Inflammatory macrophage treated with lipopolysaccharide for 4 hours (primary cell): ENCODE measurements around the gene IFIT2.
"Not testable (repeated sequence)": the region's sequence is repeated elsewhere in the genome, so short reads cannot be mapped to it uniquely, and the experiment has no call there.

ENCODE experiments used
- DNase-seq: peaks from one replicate; pipeline ENCODE4 v3.0.0-alpha.2; 2020

Gene IFIT2

DNA sequence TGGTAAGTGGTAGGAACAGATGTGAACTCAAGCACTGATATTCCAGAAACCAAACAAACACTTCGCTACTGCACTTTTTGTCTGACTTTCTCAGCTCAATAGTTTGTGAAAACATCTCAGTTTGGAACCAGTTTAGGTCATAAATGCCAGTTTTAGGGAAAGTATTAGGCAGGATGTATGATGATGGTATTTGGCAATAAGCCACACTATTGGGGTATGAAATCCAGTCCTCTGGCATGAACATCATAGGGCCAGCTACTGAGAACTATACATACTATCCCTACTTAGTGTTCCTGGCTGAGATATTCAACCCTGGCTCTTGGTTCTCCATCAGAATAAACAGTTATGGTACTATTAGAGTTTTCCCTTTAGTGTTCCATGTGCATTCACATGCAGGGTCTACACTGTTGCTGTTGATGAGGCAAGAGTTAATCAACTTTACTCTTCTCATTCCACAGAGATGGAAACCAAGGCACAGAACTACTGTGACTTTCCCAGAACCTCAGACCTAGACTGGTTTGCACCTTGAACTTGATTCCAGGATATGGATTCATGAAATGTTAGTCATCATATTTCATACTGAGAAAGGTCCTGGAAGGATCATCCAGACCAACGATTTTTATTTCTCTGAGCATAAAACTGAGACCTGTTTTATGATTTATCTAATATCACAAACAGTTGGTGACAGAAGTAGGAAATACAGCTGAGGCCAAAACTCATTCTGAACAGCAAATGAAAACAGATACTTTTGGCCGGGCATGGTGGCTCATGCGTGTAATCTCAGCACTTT lies 20.0 kb upstream of the IFIT2 start:
- no peak for DNase-seq

DNA sequence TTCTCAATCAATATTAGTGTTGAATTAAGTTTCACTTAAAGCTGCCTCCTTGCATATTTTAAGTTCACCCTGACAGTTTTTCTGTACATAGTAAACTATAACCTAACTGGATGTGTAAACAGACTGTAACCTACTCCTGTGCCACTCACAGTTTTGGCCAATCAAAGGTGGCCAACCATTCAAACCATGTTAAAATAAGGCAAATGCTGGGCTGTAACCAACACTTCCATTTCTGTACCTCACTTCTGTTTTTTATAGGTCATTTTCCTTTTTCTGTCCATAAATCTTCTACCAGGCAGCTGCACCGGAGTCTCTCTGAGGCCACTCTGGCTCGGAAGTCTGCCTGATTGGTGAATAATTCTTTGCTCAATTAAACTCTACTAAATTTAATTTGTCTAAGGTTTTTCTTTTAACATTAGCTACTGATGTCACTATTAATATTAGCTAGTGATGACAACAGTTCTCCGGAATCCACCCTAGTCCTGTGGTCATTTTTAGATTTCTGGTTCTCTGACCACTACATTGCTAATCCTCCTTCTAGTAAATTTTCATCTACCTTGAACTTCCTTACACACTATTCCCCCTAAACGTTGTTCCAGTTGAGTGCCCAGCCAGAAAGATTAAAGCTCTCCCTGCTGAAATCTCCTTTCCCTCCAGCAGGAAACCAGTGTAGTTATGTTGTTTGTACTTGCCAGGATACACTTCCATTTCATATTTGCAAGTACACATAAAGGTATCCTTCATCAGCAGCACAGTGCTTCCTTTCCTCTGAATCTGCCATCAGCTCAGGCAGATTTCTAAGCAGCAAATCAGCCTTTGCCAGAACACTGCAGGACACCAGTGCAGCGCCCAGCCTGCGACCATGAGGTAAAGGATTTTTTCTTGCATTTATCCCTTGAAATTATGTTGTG lies 18.6 kb upstream of the IFIT2 start:
- DNase-seq = peak; percentile 51

DNA sequence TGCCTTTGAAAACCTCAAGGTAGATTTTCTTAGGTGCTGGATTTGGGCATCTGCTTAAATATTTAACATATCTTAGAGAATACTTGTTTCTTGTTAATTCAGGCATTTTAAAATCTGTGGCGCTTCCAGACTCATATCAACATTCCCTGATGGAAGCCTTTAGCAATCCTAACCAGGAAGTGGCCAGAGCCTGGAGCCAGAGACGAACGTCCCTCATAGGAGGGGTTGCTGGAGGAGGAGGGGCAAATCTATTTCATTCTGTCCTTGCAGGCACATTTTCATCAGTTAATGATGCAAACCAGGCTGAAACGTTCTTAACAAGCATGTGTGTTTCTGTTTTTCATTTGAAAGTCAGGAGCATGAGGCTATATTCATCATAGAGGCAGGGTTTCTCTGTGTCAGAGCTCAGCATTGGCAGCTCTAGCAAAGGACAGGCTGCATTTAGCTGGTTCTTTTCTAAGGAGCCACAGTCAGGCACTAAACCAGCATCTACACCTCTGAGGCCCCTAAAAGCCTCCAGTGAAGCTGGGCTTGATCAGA lies 17.8 kb upstream of the IFIT2 start:
- DNase-seq = no peak

DNA sequence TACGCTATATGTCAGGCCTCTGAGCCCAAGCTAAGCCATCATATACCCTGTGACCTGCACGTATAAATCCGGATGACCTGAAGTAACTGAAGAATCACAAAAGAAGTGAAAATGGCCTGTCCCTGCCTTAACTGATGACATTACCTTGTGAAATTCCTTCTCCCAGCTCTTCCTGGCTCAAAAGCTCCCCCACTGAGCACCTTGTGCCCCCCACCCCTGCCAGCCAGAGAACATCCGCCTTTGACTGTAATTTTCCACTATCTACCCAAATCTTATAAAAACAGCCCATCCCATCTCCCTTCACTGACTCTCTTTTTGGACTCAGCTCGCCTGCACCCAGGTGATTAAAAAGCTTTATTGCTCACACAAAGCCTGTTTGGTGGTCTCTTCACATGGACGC lies 17.1 kb upstream of the IFIT2 start:
- DNase-seq = not testable (repeated sequence)

DNA sequence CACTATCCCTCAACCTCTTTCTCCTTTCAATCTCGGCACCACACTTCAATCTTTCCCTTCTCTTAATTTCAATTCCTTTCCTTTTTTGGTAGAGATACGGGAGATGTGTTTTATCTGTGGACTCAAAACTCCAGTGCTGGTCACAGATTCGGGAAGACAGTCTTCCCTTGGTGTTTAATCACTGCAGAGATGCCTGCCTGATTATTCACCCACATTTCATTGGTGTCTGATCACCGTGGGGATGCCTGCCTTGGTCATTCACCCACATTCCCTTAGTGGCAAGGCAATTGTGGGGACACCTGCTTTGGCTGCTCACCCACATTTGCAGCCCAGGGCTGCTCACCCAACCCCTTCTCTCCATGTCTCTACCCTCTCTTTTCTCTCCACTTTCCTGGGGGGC lies 16.5 kb upstream of the IFIT2 start:
- DNase-seq = not testable (repeated sequence)

DNA sequence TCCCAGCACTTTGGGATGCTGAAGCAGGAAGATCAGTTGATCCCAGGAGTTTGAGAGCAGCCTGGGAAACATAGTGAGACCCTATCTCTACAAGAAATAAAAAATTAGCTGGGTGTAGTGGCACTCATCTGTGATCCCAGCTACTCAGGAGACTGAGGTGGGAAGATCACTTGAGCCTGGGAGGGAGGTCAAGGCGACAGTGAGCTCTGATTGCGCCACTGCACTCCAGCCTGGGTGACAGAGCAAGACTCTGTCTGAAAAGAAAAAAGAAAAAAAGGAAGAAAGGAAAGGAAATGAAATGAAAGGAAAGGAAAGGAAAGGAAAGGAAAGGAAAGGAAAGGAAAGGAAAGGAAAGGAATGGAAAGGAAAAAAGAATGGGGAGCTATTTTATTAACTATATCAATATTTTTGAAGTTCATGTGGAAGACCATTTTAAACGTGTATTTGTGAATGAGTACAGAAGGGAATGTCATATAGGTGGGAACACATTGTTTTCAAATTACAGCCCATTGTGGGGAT lies 7.1 kb upstream of the IFIT2 start:
- peak; percentile 54 for DNase-seq

DNA sequence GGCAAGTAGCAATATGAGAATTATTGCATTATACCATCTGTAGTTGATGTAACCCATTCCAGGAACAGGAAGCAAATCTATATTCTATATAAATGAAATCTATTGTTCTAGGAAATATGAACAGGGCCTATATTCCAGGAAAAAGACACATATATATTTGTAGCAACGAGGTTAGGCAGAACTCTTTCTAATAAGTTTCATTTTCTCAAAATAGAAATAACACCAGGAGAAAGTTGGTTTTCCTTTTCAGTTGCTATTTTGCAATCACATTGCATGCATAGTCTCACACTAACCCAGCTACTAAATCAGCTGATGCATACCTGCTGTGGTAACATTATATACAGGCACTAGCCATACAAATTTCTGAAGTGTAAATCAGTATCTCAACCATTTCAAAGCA lies 6.2 kb upstream of the IFIT2 start:
- peak; percentile 94 for DNase-seq

DNA sequence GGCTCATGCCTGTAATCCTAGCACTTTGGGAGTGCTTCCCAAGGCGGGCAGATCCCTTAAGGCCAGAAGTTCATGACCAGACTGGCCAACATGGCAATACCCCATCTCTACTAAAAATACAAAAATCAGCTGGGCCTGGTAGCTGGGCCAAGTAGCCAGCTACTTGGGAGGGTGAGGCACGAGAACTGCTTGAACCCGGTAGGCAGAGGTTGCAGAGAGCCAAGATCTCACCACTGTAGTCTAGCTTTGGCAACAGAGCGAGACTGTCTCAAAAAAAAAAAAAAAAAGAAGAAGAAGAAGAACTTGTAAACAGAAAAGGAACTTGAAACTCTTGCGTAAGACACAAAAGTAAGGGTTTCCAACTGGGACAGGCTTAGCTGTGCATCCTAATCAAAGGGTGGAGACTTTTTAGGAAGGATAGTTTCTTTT lies 5.6 kb upstream of the IFIT2 start:
- peak; percentile 97 for DNase-seq

DNA sequence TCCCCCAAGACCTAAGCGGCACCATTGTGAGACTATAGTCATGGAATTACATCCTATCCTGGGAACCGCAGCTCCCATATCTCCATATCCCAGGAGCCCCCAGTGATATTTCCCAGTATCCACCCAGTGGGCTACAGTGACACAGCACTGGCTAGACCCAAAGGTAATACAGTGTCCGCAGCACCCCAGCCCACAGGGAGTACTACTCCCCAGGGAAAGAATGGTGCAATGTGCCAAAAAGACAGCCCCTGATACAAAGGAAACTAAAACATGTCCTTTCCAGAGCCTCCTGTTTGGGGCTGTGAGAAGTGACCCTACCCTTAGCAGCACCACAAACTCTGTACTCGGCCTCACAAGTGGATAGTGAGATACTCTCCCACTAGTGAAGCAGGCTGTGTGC lies 4.5 kb upstream of the IFIT2 start:
- DNase-seq = no peak

DNA sequence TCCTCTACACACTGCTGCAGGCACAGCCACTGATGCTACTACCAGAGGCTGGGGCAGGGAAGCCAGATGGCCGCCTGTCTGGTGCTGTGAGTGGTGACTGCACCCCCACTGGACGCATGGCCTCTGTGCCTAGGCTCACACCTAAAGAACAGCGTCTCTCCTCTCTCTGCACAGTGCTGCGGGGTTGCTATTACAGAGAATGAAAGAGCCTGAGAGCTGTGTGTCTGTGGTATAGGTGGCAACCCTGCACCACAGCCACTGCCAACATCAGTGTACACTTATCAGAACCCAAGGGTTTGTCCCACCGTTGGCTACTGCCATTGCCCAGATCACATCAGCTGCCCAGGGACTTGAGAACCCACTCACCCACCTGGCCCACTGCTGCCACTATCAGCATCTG lies 4.1 kb upstream of the IFIT2 start:
- no peak for DNase-seq

DNA sequence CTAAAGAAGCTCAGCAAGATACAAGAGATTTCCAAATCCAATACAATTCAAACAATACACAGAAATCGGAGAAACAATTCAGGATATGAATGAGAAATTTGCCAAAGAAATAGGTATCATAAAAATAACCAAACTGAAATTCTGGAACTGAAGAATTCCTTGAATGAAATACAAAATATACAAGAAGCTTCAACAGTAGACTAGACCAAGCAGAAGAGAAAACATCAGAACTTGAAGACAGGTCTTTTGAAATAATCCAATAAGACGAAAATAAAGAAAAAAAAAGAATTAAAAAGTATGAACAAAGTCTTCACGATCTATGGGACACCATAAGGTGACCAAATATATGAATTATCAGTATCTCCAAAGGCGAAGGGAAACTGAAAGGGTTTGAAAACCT lies 2.8 kb upstream of the IFIT2 start:
- DNase-seq = no peak

DNA sequence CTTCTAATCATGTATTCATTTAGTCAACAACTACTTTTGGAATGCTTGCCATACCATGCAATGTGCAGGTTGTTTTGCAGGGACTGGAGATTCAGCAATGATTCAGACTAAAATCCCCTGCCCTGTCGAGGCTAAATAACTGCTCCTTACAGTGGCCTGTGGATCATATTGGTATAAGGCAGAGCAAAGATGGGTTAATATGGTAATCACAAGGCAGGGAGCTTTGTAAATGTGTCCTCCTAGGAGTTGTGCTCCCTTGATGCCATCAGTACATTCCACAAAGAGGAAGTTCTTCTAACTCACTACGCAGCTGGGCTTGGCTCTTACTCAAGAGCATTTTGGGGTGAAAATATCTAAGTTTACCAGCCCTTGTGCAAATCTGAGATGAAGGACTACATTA lies 614 bp upstream of the IFIT2 start:
- DNase-seq = peak; percentile 94

DNA sequence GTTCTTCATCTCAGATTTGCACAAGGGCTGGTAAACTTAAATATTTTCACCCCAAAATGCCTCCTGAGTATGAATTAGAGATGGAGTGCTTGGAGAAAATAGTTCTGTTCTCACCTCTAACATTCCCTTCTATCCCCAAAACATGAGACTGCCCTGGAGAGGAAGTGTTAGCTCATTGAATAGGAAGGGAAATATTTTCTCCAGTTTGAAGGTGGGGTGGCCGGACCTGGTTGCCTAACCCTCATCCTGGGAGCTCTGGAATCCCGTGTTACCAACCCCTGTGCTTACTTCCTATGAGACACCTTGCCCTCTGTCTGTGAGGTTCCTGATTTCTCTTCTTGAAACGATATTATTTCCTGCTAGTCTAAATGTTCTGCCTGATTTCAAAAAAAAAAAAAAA lies 779 bp downstream of the IFIT2 start:
- peak; percentile 56 for DNase-seq

DNA sequence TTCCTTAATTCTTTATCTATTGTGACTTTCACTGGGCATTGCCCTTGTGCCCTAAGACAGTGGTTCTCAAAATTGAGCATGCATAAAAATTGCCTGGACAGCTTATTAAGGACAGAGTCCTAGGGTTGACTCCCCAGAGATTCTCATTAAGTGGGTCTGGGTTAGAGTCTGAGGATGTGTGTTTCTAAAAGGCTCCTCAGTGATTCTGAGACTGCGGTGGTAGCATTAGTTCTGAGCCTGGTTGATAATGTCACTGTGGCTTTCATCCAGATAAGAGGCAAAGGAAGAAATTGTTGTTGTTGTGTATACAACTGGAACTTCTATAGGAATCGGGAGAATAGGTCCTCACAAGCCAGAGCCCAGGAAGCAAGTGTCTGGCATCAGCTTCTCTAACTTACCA lies 1.3 kb downstream of the IFIT2 start:
- DNase-seq = no peak

DNA sequence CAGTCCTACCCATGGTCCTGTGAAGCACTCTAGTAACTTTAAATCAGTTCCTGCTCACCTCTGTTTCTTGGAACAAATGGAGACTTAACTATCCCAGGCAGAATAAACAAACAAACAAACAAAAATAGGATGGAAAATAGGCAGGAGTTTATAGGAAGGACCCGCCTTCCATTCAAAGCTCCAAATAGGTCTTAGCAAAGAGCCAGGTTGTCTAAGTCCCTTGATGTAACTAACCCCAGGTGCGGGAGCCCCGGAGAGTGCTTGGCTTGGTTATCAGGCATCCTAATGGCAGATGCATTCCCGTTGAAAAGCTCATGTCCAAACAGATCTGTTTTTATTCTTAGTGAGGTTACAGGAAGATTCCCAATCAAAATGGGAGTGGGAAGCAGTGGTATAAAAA lies 2.2 kb downstream of the IFIT2 start:
- DNase-seq = no peak

DNA sequence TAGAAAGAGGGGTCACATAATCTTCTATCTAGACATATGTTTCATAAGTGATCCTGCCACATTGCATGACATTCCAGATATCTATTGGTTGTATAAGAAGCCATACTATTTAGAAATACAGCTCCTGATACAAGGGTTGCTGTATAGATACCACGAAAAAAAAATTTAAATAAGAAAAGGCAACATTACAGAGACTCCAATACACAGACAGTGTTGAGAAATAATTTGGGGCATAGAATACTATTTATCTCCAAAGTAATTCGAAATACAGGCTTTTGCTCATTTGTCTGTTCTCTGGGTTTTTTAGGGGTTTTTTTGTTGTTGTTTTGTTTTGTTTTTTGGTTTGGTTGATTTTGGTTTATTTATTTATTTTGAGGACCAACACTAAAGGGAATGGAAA lies 2.6 kb downstream of the IFIT2 start:
- DNase-seq = no peak

DNA sequence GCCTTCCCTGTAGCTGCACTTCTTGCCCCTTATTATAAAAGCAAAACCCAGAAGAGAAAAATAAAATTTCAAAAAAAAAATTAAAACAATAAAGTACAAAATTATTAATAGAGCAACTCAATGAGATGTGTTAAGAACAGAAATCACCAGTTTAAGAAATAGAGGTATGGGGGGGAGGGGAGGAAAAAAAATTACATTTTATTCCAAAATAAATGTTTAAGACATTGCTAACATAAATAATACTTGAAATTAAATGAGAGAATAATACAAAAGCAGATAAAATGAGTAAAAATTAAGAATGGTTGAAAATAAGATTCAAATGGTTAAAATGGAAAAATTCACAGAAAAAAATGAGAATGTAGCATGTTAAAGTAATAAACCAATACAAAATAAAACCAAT lies 3.1 kb downstream of the IFIT2 start:
- no peak for DNase-seq

DNA sequence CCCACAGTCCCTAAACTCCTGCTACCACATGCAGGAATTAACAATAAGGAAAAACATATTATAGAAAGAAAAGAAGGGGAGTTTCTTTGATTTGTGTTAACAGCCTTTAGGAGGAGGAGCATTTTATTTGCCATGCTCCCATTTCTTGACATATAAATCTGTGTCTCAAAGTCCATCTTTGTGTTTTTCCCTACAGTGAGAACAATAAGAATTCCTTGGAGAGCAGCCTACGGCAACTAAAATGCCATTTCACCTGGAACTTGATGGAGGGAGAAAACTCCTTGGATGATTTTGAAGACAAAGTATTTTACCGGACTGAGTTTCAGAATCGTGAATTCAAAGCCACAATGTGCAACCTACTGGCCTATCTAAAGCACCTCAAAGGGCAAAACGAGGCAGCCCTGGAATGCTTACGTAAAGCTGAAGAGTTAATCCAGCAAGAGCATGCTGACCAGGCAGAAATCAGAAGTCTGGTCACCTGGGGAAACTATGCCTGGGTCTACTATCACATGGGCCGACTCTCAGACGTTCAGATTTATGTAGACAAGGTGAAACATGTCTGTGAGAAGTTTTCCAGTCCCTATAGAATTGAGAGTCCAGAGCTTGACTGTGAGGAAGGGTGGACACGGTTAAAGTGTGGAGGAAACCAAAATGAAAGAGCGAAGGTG lies 4.1 kb downstream of the IFIT2 start:
- DNase-seq = peak; percentile 18

DNA sequence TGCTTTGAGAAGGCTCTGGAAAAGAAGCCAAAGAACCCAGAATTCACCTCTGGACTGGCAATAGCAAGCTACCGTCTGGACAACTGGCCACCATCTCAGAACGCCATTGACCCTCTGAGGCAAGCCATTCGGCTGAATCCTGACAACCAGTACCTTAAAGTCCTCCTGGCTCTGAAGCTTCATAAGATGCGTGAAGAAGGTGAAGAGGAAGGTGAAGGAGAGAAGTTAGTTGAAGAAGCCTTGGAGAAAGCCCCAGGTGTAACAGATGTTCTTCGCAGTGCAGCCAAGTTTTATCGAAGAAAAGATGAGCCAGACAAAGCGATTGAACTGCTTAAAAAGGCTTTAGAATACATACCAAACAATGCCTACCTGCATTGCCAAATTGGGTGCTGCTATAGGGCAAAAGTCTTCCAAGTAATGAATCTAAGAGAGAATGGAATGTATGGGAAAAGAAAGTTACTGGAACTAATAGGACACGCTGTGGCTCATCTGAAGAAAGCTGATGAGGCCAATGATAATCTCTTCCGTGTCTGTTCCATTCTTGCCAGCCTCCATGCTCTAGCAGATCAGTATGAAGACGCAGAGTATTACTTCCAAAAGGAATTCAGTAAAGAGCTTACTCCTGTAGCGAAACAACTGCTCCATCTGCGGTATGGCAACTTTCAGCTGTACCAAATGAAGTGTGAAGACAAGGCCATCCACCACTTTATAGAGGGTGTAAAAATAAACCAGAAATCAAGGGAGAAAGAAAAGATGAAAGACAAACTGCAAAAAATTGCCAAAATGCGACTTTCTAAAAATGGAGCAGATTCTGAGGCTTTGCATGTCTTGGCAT lies 4.8 kb downstream of the IFIT2 start:
- peak; percentile 8 for DNase-seq

DNA sequence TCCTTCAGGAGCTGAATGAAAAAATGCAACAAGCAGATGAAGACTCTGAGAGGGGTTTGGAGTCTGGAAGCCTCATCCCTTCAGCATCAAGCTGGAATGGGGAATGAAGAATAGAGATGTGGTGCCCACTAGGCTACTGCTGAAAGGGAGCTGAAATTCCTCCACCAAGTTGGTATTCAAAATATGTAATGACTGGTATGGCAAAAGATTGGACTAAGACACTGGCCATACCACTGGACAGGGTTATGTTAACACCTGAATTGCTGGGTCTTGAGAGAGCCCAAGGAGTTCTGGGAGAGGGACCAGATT lies 5.4 kb downstream of the IFIT2 start:
- DNase-seq = no peak

DNA sequence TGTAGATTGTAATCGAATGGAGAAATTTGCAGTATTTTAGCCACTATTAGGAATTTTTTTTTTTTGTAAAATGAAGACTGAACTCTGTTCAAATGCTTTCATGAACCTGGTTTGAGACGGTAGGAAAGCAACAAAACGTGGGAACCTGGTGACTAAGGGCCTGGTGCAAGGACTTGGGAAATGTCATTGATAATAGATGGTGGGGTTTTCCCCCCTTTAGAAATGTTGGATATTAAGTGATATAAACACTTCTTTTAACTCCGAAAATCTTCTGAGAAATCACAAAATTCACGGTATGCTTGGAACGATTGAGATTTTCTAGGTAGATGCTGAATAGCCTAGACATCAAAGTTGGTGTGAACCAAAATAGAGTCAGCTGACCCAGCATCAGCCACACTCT lies 6.4 kb downstream of the IFIT2 start:
- DNase-seq = peak; percentile 26

DNA sequence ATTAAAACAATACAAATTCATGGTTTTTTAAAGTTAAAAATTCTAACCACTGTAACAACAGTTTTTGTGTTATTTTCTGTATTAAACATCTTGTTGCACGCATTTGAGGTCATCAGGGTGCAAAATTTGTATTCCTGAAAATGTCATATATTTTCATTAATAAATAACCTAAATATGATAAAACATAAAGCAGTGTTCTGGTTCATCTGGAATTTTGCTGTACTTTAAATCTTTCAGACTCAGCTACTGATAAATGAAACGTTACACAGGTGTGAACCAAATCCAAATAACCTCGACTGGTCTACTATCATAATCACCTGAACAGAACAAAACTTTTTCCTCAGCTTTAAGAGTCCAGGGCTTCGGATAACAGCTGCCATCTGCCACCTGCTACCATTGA lies 6.9 kb downstream of the IFIT2 start:
- peak; percentile 13 for DNase-seq
